GM12878 (cell line): ENCODE measurements around the gene CCDC102B. TPM values are rescaled to one million over a fixed set of nuclear protein-coding genes. Genes with fewer than 3 reads are reported as not detected.

Experiments
- ATAC-seq: fragments of 200-7000 bp; cut with Tn5 transposase; 3 replicates; pipeline ENCODE4 v1.9.1; 2020; ENCODE audit warnings: mild to moderate bottlenecking, moderate library complexity
- BruUV-seq: library from RNA; stranded (reverse); fragments of 400-500 nt; replicated peaks from 2 replicates; lab custom pipeline; 2021; lab: Mats Ljungman, UMichigan
- CTCF ChIA-PET: fragments of 300-600 bp; sonication (Branson Sonifier 250); formaldehyde crosslinking; extraction: SDS; loops from one replicate; lab custom pipeline; 2021; ENCODE audit warnings: inconsistent platforms; lab: Yijun Ruan, JAX
- POLR2A ChIA-PET: fragments of 350-600 bp; formaldehyde crosslinking; extraction: SDS; loops from one replicate; lab custom pipeline; 2021; ENCODE audit warnings: inconsistent platforms; lab: Charles Lee
- RAD21 ChIA-PET: fragments of 300-600 bp; sonication (Branson Sonifier 250); formaldehyde crosslinking; loops from one replicate; lab custom pipeline; 2023; ENCODE audit warnings: antibody characterized with exemption; ENCODE audit not compliant: unreplicated experiment; lab: Charles Lee
- SMC1A ChIA-PET: fragments of 300-600 bp; sonication (Branson Sonifier 250); formaldehyde crosslinking; loops from one replicate; lab custom pipeline; 2023; ENCODE audit not compliant: unreplicated experiment, uncharacterized antibody; lab: Charles Lee
- DNase-seq: peaks from one replicate; pipeline ENCODE4 v3.0.0-alpha.2; 2011; ENCODE audit warnings: low read depth, low spot score
- FAIRE-seq: peaks from 3 replicates; lab custom pipeline; 2011; peaks lifted over from hg19 to GRCh38; lab: Jason Lieb, UNC
- H2AFZ ChIP-seq: 2 replicates; pipeline ENCODE4 v1.6.0; 2011; ENCODE audit warnings: low read depth, low read length, control low read depth; ENCODE audit not compliant: control insufficient read depth
- H3K27ac ChIP-seq: 2 replicates; pipeline ENCODE4 v1.5.1; 2011; ENCODE audit warnings: control low read depth; ENCODE audit not compliant: control insufficient read depth, insufficient read depth
- H3K27me3 ChIP-seq, 2 experiments: replicated peaks in 1 of 2; 2 replicates each; pipeline versions ENCODE4 v1.6.0 to v1.6.1; 2011; ENCODE audit warnings: low read length in 1 of 2; ENCODE audit not compliant: control insufficient read depth in 2 of 2, insufficient read depth in 2 of 2
- H3K36me3 ChIP-seq, 2 experiments: 2 replicates each; pipeline ENCODE4 v1.5.1; 2011; ENCODE audit warnings: low read length in 1 of 2; ENCODE audit not compliant: control insufficient read depth in 2 of 2, insufficient read depth in 2 of 2
- H3K4me1 ChIP-seq: 2 replicates; pipeline ENCODE4 v1.6.1; 2011; ENCODE audit warnings: mild to moderate bottlenecking, low read length, moderate library complexity, mixed read lengths; ENCODE audit not compliant: control insufficient read depth, insufficient read depth
- H3K4me2 ChIP-seq: 2 replicates; pipeline ENCODE4 v1.6.0; 2011; ENCODE audit warnings: control low read depth; ENCODE audit not compliant: control insufficient read depth, insufficient read depth
- H3K4me3 ChIP-seq: fragments of 200-600 bp; sonication (generic); 2 replicates; pipeline ENCODE4 v1.5.1; 2016
- H3K79me2 ChIP-seq: 2 replicates; pipeline ENCODE4 v1.6.0; 2011; ENCODE audit warnings: low read length; ENCODE audit not compliant: control insufficient read depth, insufficient read depth
- H3K9ac ChIP-seq: 2 replicates; pipeline ENCODE4 v1.8.0; 2011; ENCODE audit warnings: low read length, control low read depth, mixed read lengths; ENCODE audit not compliant: control insufficient read depth, insufficient read depth
- H3K9me3 ChIP-seq: replicated peaks from 3 replicates; pipeline ENCODE4 v1.5.1; 2011; ENCODE audit warnings: mild to moderate bottlenecking, low read length; ENCODE audit not compliant: control insufficient read depth, insufficient read depth
- H4K20me1 ChIP-seq: 2 replicates; pipeline ENCODE4 v1.6.0; 2011; ENCODE audit not compliant: control insufficient read depth, insufficient read depth
- CHD4 ChIP-seq: fragments of 200-600 bp; sonication (generic); IDR thresholded peaks from 2 replicates; pipeline ENCODE4 v1.6.1; 2016; ENCODE audit warnings: mild to moderate bottlenecking
- FOXM1 ChIP-seq: IDR thresholded peaks from 2 replicates; pipeline ENCODE4 v1.6.1; 2012; ENCODE audit warnings: low read depth, mild to moderate bottlenecking, inconsistent platforms, low read length, moderate library complexity
- KDM1A ChIP-seq: fragments of 200-600 bp; sonication (generic); IDR thresholded peaks from 2 replicates; pipeline ENCODE4 v1.6.1; 2016; ENCODE audit warnings: borderline replicate concordance
- PAX5 ChIP-seq: IDR thresholded peaks from 2 replicates; pipeline ENCODE4 v1.6.1; 2011; ENCODE audit warnings: low read depth, low read length, borderline replicate concordance
- SIN3A ChIP-seq: IDR thresholded peaks from 2 replicates; pipeline ENCODE4 v1.6.1; 2012; ENCODE audit warnings: low read depth, low read length, improper control_type of control experiment
- WGBS: methylation state at CpG from one replicate; pipeline ENCODE4 v1.1.6; 2016; ENCODE audit warnings: low lambda C conversion rate; ENCODE audit not compliant: insufficient replicate concordance, insufficient coverage; ENCODE audit errors: missing lambda C conversion rate; 5-methylcytosine and 5-hydroxymethylcytosine counted together
- in situ Hi-C: fragments of 300-500 bp; cut with MboI; formaldehyde crosslinking; loops from 9 replicates; pipeline ENCODE4 v1.14.3; 2018; ENCODE audit warnings: mixed read lengths
- intact Hi-C: fragments of 100-400 bp; cut with micrococcal nuclease; formaldehyde crosslinking; loops from one replicate; pipeline ENCODE4 v1.14.2; 2022; ENCODE audit not compliant: unreplicated experiment
- polyA plus RNA-seq, 11 experiments: library from polyadenylated mRNA; depleted of rRNA in 4 of 11; unstranded in 6 of 11; stranded (reverse) in 5 of 11; fragments of >200 nt; fragmentation: Nextera tagmentation in 4 of 11; fragmentation: Illumina TruSeq in 1 of 11; extraction: Ambion mirVana in 4 of 11; extraction: Trizol in 1 of 11; gene quantifications; 1 replicate in 1 of 11; 2 replicates in 10 of 11; pipeline versions ENCODE4 v1.2.1 to v1.2.3, GENCODE V29; 2011 to 2016; ENCODE audit warnings: inconsistent platforms in 2 of 11, missing spikeins in 2 of 11, low read depth in 1 of 11
- total RNA-seq, 4 experiments: library from RNA; depleted of rRNA in 3 of 4; stranded (reverse); fragments of >200 nt in 3 of 4; fragmentation: Illumina TruSeq in 1 of 4; extraction: Trizol in 1 of 4; gene quantifications; 2 replicates each; pipeline versions ENCODE4 v1.2.1 to v1.2.3, GENCODE V29; 2013 to 2021

CCDC102B gene
- total and polyA plus RNA-seq, 10 of the 15 experiments (the other 5 are each of a cell fraction or from before 2014, with no cell fraction given), result 2.7 to 4.7 (median 3.3) TPM

GRCh38 chr18:68854786-68855391 is 57.0 kb downstream of the CCDC102B start:
- no peaks in the 10 kb centered on the region for H3K27me3 ChIP-seq
- H3K9ac ChIP-seq, result no peak overlapping the region
- intact Hi-C loops, result no loop called here
- no peak for FAIRE-seq
- ChIA-PET POLR2A (no interaction called here), SMC1A (interaction anchor here (1.0 to 1.5 kb wide), 3 partner anchors 10 to 727 kb away, joined by 3 to 4 read pairs (median 3); no protein-coding TSS in a partner anchor), RAD21 (no interaction called here), CTCF (no interaction called here)
- H3K4me3 ChIP-seq, result no peak overlapping the region
- H3K36me3 ChIP-seq, result no peaks in the 10 kb centered on the region
- 25% methylated on average over 4 of the region's 4 CpGs for WGBS
- H3K4me1 ChIP-seq, result no peaks in the 10 kb centered on the region
- H2AFZ ChIP-seq, result no peak overlapping the region
- H4K20me1 ChIP-seq, result no peaks in the 10 kb centered on the region
- H3K27ac ChIP-seq, result no peak overlapping the region
- H3K9me3 ChIP-seq, result no peaks in the 10 kb centered on the region
- no peak for ATAC-seq
- no peak for TF ChIP-seq PAX5
- in situ Hi-C loops, result no loop called here
- H3K79me2 ChIP-seq, result no peaks in the 10 kb centered on the region
- no TSS peak for BruUV-seq
- DNase-seq, result no peak
- no peak overlapping the region; the same call in 1 of the 2 replicates for H3K4me2 ChIP-seq

DNA sequence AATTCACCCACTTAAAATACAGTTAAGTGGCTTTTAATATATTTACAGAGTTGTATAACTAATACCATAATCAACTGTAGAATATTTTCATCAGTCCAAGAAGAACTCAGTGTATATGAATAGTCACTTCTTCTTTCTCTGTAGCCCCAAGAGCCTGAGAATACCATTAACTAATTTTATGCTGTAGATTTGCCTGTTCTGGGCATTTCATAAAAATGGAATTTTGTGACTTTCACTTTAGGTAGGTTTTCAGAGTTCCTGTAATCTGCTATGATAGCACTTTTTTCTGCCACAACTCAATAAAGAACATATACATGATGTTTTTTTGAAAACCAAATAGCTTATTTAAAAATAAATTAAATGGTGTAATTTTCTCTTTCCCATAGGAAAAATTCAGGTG is 57.6 kb downstream of the CCDC102B start:
- H2AFZ ChIP-seq, result no peak overlapping the region
- no peaks in the 10 kb centered on the region for H4K20me1 ChIP-seq
- no peaks in the 10 kb centered on the region for H3K9me3 ChIP-seq
- no peaks in the 10 kb centered on the region for H3K79me2 ChIP-seq
- ATAC-seq (no peak), FAIRE-seq (no peak), DNase-seq (no peak)
- no TSS peak for BruUV-seq
- ChIA-PET SMC1A (interaction anchor here (1.0 to 1.5 kb wide), 3 partner anchors 11 to 727 kb away, joined by 3 to 4 read pairs (median 3); no protein-coding TSS in a partner anchor), RAD21 (interaction anchor here (1.4 kb wide), 1 partner anchor 8 kb away, joined by 4 read pairs; no protein-coding TSS in a partner anchor), CTCF (interaction anchor here (1.4 kb wide), 1 partner anchor 14 kb away, joined by 4 read pairs; no protein-coding TSS in a partner anchor), POLR2A (no interaction called here)
- H3K4me3 ChIP-seq, result no peak overlapping the region
- H3K36me3 ChIP-seq, result no peaks in the 10 kb centered on the region
- H3K9ac ChIP-seq, result no peak overlapping the region
- H3K4me1 ChIP-seq, result no peaks in the 10 kb centered on the region
- no peaks in the 10 kb centered on the region for H3K27me3 ChIP-seq
- TF ChIP-seq FOXM1 (no peak), SIN3A (no peak), CHD4 (no peak), KDM1A (no peak)
- in situ Hi-C loops (no loop called here), intact Hi-C loops (no loop called here)
- H3K4me2 ChIP-seq, result no peak overlapping the region
- H3K27ac ChIP-seq, result no peak overlapping the region
